AG04449 (cell line): ENCODE measurements around the gene CRYM.
A peak's percentile ranks its signal among the peaks of the same experiment; 100 is the strongest.
"Not testable (repeated sequence)": the region's sequence is repeated elsewhere in the genome, so short reads cannot be mapped to it uniquely, and the experiment has no call there.

ENCODE experiments used
- CTCF ChIA-PET: fragments of 350-600 bp; formaldehyde crosslinking; extraction: SDS; loops from one replicate; lab custom pipeline; 2021; ENCODE audit warnings: antibody characterized with exemption; lab: Yijun Ruan, JAX
- POLR2A ChIA-PET: fragments of 400-600, 350-600 bp; formaldehyde crosslinking; extraction: SDS; loops from one replicate; lab custom pipeline; 2020; ENCODE audit warnings: antibody characterized with exemption, inconsistent platforms; lab: Yijun Ruan, JAX
- DNase-seq: peaks from one replicate; pipeline ENCODE4 v3.0.0-alpha.2; 2010; ENCODE audit warnings: low read depth, low spot score
- H3K4me3 ChIP-seq: 2 replicates; pipeline ENCODE4 v1.5.1; 2011; ENCODE audit warnings: low read depth, mild to moderate bottlenecking, control low read depth, low read length
- TF ChIP-seq, protein P1 (sequence below): IDR thresholded peaks from one replicate; pipeline ENCODE4 v1.5.1; 2011; ENCODE audit warnings: mild to moderate bottlenecking, moderate library complexity, low read length, control low read depth, inconsistent platforms; ENCODE audit not compliant: insufficient read depth; ENCODE audit errors: missing control alignments

CRYM gene

DNA sequence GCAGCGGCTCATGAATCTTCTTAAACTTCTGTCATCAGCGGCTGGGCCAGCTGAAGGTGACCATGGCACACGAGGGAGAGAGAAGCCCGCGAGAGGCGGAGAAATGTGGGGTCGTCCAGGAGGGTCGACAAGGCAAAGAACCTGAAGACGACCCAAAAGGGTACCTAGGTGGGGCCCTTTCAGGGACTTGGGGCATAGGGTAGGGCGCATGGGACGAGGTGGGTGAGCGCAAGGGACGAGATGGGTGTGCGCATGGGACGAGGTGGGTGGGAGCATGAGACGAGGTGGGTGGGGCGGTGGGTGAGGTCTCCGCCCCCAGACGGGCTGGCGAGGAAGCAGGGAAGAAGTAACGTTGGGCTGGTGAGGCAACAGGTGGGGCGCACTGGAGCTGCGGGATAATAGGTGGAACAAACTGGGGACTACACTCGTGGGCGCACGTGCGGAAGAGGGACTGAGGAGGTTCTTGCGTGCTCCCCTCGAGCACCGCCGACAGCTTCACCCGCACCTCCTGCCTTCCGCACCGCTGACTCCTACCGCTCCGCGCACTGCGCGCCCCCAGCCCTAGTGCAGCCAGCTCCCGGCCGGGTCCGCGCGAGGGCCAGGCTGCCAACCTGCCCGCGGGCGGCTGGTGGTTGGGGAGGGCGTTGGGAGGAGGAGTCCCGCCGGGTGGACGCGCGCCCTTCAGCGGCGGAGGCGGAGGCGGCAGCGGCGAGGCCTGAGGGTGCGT, 23.2 kb upstream of the CRYM start:
- TF ChIP-seq, protein P1, sequence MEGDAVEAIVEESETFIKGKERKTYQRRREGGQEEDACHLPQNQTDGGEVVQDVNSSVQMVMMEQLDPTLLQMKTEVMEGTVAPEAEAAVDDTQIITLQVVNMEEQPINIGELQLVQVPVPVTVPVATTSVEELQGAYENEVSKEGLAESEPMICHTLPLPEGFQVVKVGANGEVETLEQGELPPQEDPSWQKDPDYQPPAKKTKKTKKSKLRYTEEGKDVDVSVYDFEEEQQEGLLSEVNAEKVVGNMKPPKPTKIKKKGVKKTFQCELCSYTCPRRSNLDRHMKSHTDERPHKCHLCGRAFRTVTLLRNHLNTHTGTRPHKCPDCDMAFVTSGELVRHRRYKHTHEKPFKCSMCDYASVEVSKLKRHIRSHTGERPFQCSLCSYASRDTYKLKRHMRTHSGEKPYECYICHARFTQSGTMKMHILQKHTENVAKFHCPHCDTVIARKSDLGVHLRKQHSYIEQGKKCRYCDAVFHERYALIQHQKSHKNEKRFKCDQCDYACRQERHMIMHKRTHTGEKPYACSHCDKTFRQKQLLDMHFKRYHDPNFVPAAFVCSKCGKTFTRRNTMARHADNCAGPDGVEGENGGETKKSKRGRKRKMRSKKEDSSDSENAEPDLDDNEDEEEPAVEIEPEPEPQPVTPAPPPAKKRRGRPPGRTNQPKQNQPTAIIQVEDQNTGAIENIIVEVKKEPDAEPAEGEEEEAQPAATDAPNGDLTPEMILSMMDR: peak; percentile 61
- CTCF ChIA-PET: interaction anchor here (0.6 to 4.1 kb wide), 35 partner anchors 9 to 528 kb away, joined by 3 to 87 read pairs (median 4); partner anchors contain the start of genes ERI2, LDAF1 and REXO5
- H3K4me3 ChIP-seq: peak overlapping the region; percentile 80
- POLR2A ChIA-PET: interaction anchor here (0.6 to 1.6 kb wide), 6 partner anchors 113 to 561 kb away, joined by 3 to 9 read pairs (median 4); no protein-coding TSS in a partner anchor
- DNase-seq: no peak

DNA sequence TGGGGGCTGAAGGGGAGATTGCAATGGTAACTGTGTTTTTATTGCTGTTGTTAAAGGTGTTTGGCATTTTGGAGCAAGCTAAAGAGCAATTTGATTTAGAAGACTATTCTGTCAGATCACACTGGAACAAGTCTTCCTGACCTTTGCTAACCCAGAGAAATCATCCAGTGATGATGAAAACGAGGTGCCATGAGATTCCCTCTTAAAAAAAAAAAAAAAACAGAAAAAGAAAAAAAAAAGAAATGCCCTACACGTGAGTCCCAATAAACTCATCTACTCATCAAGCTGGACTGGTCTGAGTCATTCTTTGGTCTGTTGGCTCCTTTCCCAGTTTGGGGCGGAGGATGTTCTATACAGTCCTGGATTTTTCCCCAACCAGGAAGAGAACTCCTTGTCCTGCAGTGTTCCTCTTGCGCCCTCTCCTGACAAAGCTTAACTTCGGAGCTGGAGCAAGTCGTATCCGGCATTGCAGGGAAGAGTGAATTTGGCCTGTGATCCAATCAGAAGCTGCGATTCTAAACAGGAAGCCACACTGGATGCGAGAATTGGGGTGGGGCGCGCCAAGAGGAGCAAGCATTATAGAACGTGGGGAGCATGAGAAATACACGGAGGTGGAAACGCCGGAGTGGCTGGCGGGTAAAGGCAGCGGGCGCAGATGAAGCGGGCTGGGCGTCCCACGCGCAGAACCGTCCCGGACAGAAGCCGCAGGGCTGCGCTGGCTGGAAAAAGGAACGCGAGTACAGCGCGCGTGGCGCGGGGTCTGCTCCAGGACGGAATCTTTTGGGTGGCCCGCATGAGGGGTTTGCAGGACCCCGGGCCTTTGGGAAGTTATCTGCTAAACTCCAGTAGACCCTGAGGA, 22.4 kb upstream of the CRYM start:
- ChIA-PET CTCF (interaction anchor here (0.6 to 4.1 kb wide), 34 partner anchors 9 to 527 kb away, joined by 3 to 87 read pairs (median 4); partner anchors contain the start of genes ERI2, LDAF1 and REXO5), POLR2A (interaction anchor here (0.6 to 1.6 kb wide), 6 partner anchors 112 to 560 kb away, joined by 3 to 9 read pairs (median 4); no protein-coding TSS in a partner anchor)
- TF ChIP-seq, protein P1: peak; percentile 88
- H3K4me3 ChIP-seq: peak overlapping the region; percentile 80
- DNase-seq: peak; percentile 99

DNA sequence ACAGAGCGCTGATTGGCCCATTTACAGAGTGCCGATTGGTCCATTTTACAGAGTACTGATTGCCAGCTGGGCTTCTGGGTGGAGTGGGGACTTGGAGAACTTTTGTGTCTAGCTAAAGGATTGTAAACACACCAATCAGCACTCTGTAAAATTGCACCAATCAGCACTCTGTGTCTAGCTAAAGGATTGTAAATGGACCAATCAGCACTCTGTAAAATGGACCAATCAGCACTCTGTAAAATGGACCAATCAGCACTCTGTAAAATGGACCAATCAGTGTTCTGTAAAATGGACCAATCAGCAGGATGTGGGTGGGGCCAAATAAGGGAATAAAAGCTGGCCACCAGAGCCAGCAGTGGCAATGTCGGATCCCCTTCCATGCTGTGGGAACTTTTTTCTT, 11.7 kb upstream of the CRYM start:
- CTCF ChIA-PET: interaction anchor here (1.2 to 3.5 kb wide), 3 partner anchors 10 to 14 kb away, joined by 4 to 10 read pairs (median 5); no protein-coding TSS in a partner anchor
- POLR2A ChIA-PET, H3K4me3 ChIP-seq, DNase-seq: not testable (repeated sequence)

DNA sequence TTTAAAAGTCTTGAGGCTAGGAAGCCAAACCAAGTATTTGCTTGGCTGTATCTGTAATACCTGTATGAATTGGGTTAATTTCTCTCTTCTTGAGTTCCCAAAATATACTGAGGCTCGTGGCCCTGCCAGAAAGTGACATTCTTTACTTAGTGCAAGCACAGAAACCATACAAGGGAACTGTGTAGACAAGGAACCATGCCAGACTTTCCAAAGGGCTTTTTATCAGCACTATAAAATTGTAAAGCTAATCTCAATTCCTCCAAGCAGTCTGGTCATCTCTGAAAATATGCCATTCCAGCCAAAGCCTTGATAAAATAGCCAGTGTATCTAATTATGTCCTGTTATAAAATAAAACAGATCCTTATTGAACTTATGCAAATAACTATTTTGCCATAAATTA, 7.2 kb upstream of the CRYM start:
- no peak overlapping the region for H3K4me3 ChIP-seq
- ChIA-PET CTCF (interaction anchor here (0.8 to 1.1 kb wide), 3 partner anchors 10 to 15 kb away, joined by 4 to 6 read pairs (median 4); no protein-coding TSS in a partner anchor), POLR2A (no interaction called here)
- TF ChIP-seq, protein P1: no peak
- DNase-seq: no peak

DNA sequence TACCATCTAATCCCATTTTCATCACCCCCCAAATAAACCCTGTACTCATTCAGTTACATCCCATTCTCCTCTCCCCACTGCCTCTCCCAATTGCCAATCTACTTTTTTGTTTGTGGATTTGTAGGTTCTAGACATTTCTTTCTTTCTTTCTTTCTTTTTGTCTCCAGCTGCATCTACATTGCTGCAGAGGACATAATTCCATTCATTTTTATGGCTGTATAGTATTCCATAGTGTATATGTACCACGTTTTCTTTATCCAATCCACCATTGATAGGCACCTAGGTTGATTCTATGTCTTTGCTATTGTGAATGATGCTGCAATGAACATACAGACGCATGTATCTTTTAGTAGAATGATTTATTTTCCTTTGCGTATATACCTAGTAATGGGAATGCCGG, 6.3 kb upstream of the CRYM start:
- ChIA-PET CTCF (interaction anchor here (2.3 kb wide), 1 partner anchor 16 kb away, joined by 7 read pairs; no protein-coding TSS in a partner anchor), POLR2A (no interaction called here)

More for the DNA sequence above, 6.3 kb upstream of the CRYM start:
- TF ChIP-seq, protein P1: no peak
- DNase-seq: no peak
- no peak overlapping the region; the same call in 1 of the 2 replicates for H3K4me3 ChIP-seq
